Measurements from ENCODE around the gene DOP1B.
A peak's percentile ranks its signal among the peaks of the same experiment; 100 is the strongest.

DOP1B gene

GRCh38 chr21:36113647-36114428 lies 42.8 kb upstream of the DOP1B start:
- H3K4me1 ChIP-seq (ENCODE audit: insufficient read depth, low read length, severe bottlenecking), result peaks cover 33% of the 10 kb centered on the region
- H3K79me2 ChIP-seq (ENCODE audit: insufficient read depth, low read length), result no peaks in the 10 kb centered on the region
- H3K27ac ChIP-seq (ENCODE audit: low read depth, low read length, poor library complexity, severe bottlenecking), result peak overlapping the region; percentile 72
- H4K20me1 ChIP-seq (ENCODE audit: insufficient read depth, low read length), result no peaks in the 10 kb centered on the region
- no peaks in the 10 kb centered on the region for H3K36me3 ChIP-seq (ENCODE audit: insufficient read depth, low read length)
- peak overlapping the region; percentile 58 for H3K4me3 ChIP-seq (ENCODE audit: low read depth, low read length, poor library complexity, severe bottlenecking)
- no peaks in the 10 kb centered on the region for H3F3A ChIP-seq (ENCODE audit: insufficient read depth, low read length)
- peak overlapping the region; percentile 45 for H2AFZ ChIP-seq (ENCODE audit: low read length)
- no peaks in the 10 kb centered on the region for H3K9me2 ChIP-seq (ENCODE audit: low read depth, low read length)
- no peaks in the 10 kb centered on the region for H3K9me3 ChIP-seq (ENCODE audit: low read length)
- TF ChIP-seq CTCF (IDR thresholded peaks at IDR 0.05; ENCODE audit: low read length) (no peak), EZH2 (IDR thresholded peaks at IDR 0.05; ENCODE audit: borderline replicate concordance, low read length) (no peak)
- peak overlapping the region; percentile 55 for H3K9ac ChIP-seq (ENCODE audit: low read length)
- H3K4me2 ChIP-seq (ENCODE audit: low read length), result peak overlapping the region; percentile 75
- H3K27me3 ChIP-seq (ENCODE audit: insufficient read depth, low read length), result no peaks in the 10 kb centered on the region

GRCh38 chr21:36115138-36115730 lies 41.4 kb upstream of the DOP1B start:
- 0 out of 2 replicates have a peak overlapping the region, but pooled peaks have one; percentile 1 for H2AFZ ChIP-seq (ENCODE audit: low read length)
- peak overlapping the region; percentile 72 for H3K27ac ChIP-seq (ENCODE audit: low read depth, low read length, poor library complexity, severe bottlenecking)

GRCh38 chr21:36117286-36117741 lies 39.3 kb upstream of the DOP1B start:
- Histone ChIP-seq H3K4me2 (ENCODE audit: low read length) (no peak overlapping the region), H3F3A (ENCODE audit: insufficient read depth, low read length) (no peaks in the 10 kb centered on the region), H3K9me2 (ENCODE audit: low read depth, low read length) (no peaks in the 10 kb centered on the region), H3K9me3 (ENCODE audit: low read length) (no peaks in the 10 kb centered on the region), H3K79me2 (ENCODE audit: insufficient read depth, low read length) (no peaks in the 10 kb centered on the region), H3K4me3 (ENCODE audit: low read depth, low read length, poor library complexity, severe bottlenecking) (no peak overlapping the region), H3K9ac (ENCODE audit: low read length) (no peak overlapping the region), H3K27ac (ENCODE audit: low read depth, low read length, poor library complexity, severe bottlenecking) (no peak overlapping the region), H3K4me1 (ENCODE audit: insufficient read depth, low read length, severe bottlenecking) (peaks cover 33% of the 10 kb centered on the region), H4K20me1 (ENCODE audit: insufficient read depth, low read length) (no peaks in the 10 kb centered on the region), H3K36me3 (ENCODE audit: insufficient read depth, low read length) (no peaks in the 10 kb centered on the region), H2AFZ (ENCODE audit: low read length) (no peak overlapping the region), H3K27me3 (ENCODE audit: insufficient read depth, low read length) (no peaks in the 10 kb centered on the region)
- TF ChIP-seq EZH2 (IDR thresholded peaks at IDR 0.05; ENCODE audit: borderline replicate concordance, low read length), result no peak
- no peak for TF ChIP-seq CTCF (IDR thresholded peaks at IDR 0.05; ENCODE audit: low read length)

More at GRCh38 chr21:36115138-36115730, 41.4 kb upstream of the DOP1B start:
- H3K9ac ChIP-seq (ENCODE audit: low read length), result no peak overlapping the region
- peaks cover 33% of the 10 kb centered on the region for H3K4me1 ChIP-seq (ENCODE audit: insufficient read depth, low read length, severe bottlenecking)
- H4K20me1 ChIP-seq (ENCODE audit: insufficient read depth, low read length), result no peaks in the 10 kb centered on the region
- H3K4me2 ChIP-seq (ENCODE audit: low read length), result no peak overlapping the region
- H3K36me3 ChIP-seq (ENCODE audit: insufficient read depth, low read length), result no peaks in the 10 kb centered on the region
- no peaks in the 10 kb centered on the region for H3K9me3 ChIP-seq (ENCODE audit: low read length)
- H3K4me3 ChIP-seq (ENCODE audit: low read depth, low read length, poor library complexity, severe bottlenecking), result no peak overlapping the region
- H3K27me3 ChIP-seq (ENCODE audit: insufficient read depth, low read length), result no peaks in the 10 kb centered on the region
- no peaks in the 10 kb centered on the region for H3K79me2 ChIP-seq (ENCODE audit: insufficient read depth, low read length)
- no peaks in the 10 kb centered on the region for H3K9me2 ChIP-seq (ENCODE audit: low read depth, low read length)
- TF ChIP-seq CTCF (IDR thresholded peaks at IDR 0.05; ENCODE audit: low read length), result no peak
- no peak for TF ChIP-seq EZH2 (IDR thresholded peaks at IDR 0.05; ENCODE audit: borderline replicate concordance, low read length)
- H3F3A ChIP-seq (ENCODE audit: insufficient read depth, low read length), result no peaks in the 10 kb centered on the region
